Measurements from ENCODE around the gene SPATA3.

SPATA3 gene

GRCh38 chr2:231029563-231029962 lies 33.6 kb downstream of the SPATA3 start:
- no peak for DNase-seq (ENCODE audit: low read depth)

GRCh38 chr2:231030725-231031124 lies 34.8 kb downstream of the SPATA3 start:
- no peak for DNase-seq (ENCODE audit: low read depth)

- DNase-seq (ENCODE audit: low read depth), result no peak
Observed at GRCh38 chr2:231032575-231033140, 36.7 kb downstream of the SPATA3 start.

GRCh38 chr2:231033147-231034132 lies 37.5 kb downstream of the SPATA3 start:
- DNase-seq (ENCODE audit: low read depth), result no peak

- DNase-seq (ENCODE audit: low read depth), result no peak
Observed at GRCh38 chr2:231034291-231034882, 38.5 kb downstream of the SPATA3 start.

GRCh38 chr2:231036131-231036530 lies 40.2 kb downstream of the SPATA3 start:
- DNase-seq (ENCODE audit: low read depth), result no peak

GRCh38 chr2:231036578-231037106 lies 40.7 kb downstream of the SPATA3 start:
- DNase-seq (ENCODE audit: low read depth), result no peak

- no peak for DNase-seq (ENCODE audit: low read depth)
Observed at GRCh38 chr2:231037202-231037730, 41.3 kb downstream of the SPATA3 start, which contains the start of gene C2orf72. Gene C2orf72 (plus strand): TSS chr2:231037523. CDS start chr2:231037566, 43 bp downstream.

- no peak for DNase-seq (ENCODE audit: low read depth)
Observed at GRCh38 chr2:231037731-231038482, 42.0 kb downstream of the SPATA3 start.

- no peak for DNase-seq (ENCODE audit: low read depth)
Observed at GRCh38 chr2:231038483-231039293, 42.8 kb downstream of the SPATA3 start.

- no peak for DNase-seq (ENCODE audit: low read depth)
Observed at GRCh38 chr2:231039294-231039664, 43.4 kb downstream of the SPATA3 start.

GRCh38 chr2:231039821-231040364 lies 44.0 kb downstream of the SPATA3 start:
- no peak for DNase-seq (ENCODE audit: low read depth)

GRCh38 chr2:231041061-231041689 lies 45.3 kb downstream of the SPATA3 start:
- no peak for DNase-seq (ENCODE audit: low read depth)

- no peak for DNase-seq (ENCODE audit: low read depth)
Observed at GRCh38 chr2:231043796-231044195, 47.9 kb downstream of the SPATA3 start.

- DNase-seq (ENCODE audit: low read depth), result no peak
Observed at GRCh38 chr2:231046916-231047273, 51.0 kb downstream of the SPATA3 start.

- DNase-seq (ENCODE audit: low read depth), result no peak
Observed at GRCh38 chr2:231047274-231047922, 51.5 kb downstream of the SPATA3 start.

- DNase-seq (ENCODE audit: low read depth), result no peak
Observed at GRCh38 chr2:231047923-231048915, 52.3 kb downstream of the SPATA3 start.

GRCh38 chr2:231049286-231050017 lies 53.5 kb downstream of the SPATA3 start:
- no peak for DNase-seq (ENCODE audit: low read depth)

Data from stimulated activated CD4-positive, alpha-beta T cell treated with anti-CD3 and anti-CD28 coated beads, Interleukin-2, amount 100 ng/mL, for 4 hours (primary cell).